Astrocyte (in vitro differentiated cells and primary cell): ENCODE data around the gene TMEM184B.

ENCODE experiments used
- EZH2 ChIP-seq: IDR thresholded peaks from 2 replicates; pipeline ENCODE4 v1.6.1; 2012; ENCODE audit warnings: mild to moderate bottlenecking, low read length, inconsistent platforms; ENCODE audit not compliant: insufficient read depth
- TF ChIP-seq, protein P1 (sequence below): IDR thresholded peaks from 2 replicates; pipeline ENCODE4 v1.5.1; 2011; ENCODE audit warnings: low read depth, mild to moderate bottlenecking, inconsistent platforms, low read length, moderate library complexity; ENCODE audit not compliant: insufficient read depth

DNA sequence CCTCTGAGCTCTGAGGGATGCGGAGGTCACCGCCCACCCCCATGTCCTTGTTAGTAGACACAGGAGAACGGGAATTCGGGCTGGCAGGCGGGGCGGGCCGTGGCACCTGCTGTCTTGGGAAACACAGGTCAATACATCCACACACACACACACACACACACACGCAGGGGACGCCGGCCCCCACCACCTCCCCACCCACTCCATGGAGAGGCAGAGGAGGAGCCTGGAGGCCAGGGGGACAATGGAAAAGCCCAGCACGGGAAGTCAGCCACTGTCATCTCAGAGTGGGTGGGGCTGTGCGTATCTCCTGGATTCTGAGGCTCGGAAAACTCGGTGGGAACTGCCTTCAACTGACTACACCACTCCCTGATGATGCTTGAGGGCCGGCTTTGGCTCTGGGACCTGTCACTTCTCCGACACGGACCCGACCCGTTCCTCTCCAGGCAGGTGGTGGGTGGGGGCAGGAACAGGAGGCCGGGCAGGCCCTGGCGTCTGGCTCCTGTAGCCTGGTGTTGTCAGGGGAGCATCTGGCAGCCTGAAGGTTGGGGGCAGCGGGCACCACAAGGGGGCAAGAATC, 18.5 kb upstream of the TMEM184B start:
- TF ChIP-seq, protein P1, sequence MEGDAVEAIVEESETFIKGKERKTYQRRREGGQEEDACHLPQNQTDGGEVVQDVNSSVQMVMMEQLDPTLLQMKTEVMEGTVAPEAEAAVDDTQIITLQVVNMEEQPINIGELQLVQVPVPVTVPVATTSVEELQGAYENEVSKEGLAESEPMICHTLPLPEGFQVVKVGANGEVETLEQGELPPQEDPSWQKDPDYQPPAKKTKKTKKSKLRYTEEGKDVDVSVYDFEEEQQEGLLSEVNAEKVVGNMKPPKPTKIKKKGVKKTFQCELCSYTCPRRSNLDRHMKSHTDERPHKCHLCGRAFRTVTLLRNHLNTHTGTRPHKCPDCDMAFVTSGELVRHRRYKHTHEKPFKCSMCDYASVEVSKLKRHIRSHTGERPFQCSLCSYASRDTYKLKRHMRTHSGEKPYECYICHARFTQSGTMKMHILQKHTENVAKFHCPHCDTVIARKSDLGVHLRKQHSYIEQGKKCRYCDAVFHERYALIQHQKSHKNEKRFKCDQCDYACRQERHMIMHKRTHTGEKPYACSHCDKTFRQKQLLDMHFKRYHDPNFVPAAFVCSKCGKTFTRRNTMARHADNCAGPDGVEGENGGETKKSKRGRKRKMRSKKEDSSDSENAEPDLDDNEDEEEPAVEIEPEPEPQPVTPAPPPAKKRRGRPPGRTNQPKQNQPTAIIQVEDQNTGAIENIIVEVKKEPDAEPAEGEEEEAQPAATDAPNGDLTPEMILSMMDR, result no peak
- no peak for TF ChIP-seq EZH2
